ENCODE results near the gene MBNL1.

Gene MBNL1

GRCh38 chr3:152513301-152513960 lies 244.7 kb downstream of the MBNL1 start:
- in situ Hi-C loops (cut with HindIII; ENCODE audit: low pct_ligation_motif_present, low pct_unique_long_range_greater_than_20kb, low sequenced_read_pairs) = no loop called here
- no peak for DNase-seq

Measured in ACHN (cell line).